Erythroblast (primary cell): Measurements from ENCODE around the gene CSF3R.

Source experiments
- GATA1 ChIP-seq: IDR thresholded peaks from 2 replicates; pipeline ENCODE4 v1.6.1; 2011; ENCODE audit warnings: low read depth, mild to moderate bottlenecking, control low read depth, low read length, moderate library complexity
- POLR2A ChIP-seq: IDR thresholded peaks from 2 replicates; pipeline ENCODE4 v1.6.1; 2011; ENCODE audit warnings: mild to moderate bottlenecking, low read length

DNA sequence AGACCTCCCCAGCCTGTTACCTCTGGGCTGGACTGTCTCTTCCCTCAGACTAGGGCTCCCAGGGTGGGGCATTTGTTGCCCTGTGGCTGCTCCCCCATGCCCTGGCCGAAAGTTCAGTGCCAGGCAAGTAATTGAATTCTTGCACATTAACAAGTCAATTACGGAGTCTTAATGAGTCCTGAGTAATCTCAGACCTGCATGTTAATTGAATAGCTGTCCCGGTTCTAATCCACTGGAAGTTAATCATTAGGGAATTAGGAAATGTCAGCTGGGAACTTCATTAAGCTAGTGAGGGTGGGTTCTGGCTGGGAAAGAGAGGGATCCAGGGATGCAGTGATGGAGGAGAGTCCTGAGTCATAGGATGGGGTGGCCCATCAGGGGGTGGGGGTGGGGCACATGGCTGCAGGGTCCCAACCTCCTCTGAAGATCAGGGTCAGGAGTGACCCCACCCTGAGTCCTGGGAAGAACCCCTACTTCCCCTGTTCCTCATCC lies 47.1 kb upstream of the CSF3R start:
- TF ChIP-seq POLR2A (no peak), GATA1 (no peak)
